NT2/D1 (cell line): ENCODE results near the gene AIRE.

Experiments used
- YY1 ChIP-seq: IDR thresholded peaks from 2 replicates; pipeline ENCODE4 v1.6.1; 2011; ENCODE audit not compliant: insufficient read length, insufficient read depth
- ZNF274 ChIP-seq: IDR thresholded peaks from 2 replicates; pipeline ENCODE4 v1.6.1; 2011; ENCODE audit warnings: mild to moderate bottlenecking, low read depth, low read length

GRCh38 chr21:44313451-44313850, 27.8 kb downstream of the AIRE start:
- TF ChIP-seq YY1 (no peak), ZNF274 (no peak)
